Measurements from ENCODE around the gene MAOA.

The MAOA gene

DNA sequence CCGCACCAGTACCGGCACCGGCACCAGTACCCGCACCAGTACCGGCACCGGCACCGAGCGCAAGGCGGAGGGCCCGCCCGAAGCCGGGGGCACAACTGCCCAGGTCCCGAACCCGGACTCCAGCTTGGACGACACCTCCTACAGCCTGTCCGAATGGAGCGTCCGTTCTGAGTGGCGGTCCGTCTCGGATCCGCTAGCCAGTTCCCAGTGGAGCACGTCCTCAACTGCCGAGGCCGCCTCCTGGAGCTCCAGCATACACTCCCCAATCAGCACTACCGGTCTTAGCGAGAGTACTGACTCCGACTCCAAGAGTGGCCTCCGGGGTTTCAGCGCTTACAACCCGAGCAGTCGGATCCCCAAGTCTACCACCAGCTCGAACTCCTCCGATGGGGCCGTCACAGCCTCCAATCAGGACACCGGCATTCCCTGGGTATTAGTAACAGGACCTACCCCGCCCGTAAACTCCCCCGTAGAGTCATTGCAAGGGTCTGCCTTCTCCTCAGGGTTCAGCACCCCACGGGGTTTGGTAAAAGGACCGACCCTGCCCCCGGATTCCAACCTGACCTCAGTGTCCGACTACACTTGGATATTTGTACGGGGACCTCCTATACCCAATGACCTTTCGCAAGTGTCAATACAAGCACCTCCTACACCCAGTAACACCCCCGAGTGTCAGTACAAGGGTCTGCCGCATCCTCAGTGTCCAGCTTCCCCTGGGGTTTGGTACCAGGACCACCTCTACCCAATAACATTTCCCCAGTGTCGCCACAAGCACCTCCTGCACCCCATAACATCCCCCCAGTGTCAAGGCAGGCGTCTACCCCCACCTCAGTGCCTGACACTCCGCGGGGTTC lies 721 bp upstream of the MAOA start:
- Histone ChIP-seq H3K4me3 (ENCODE audit: low read depth, low read length) (peak overlapping the region; percentile 47), H3K9me3 (no peaks in the 10 kb centered on the region), H3K36me3 (no peaks in the 10 kb centered on the region), H3K27me3 (no peaks in the 10 kb centered on the region; the same call in 1 of the 2 replicates), H3K4me1 (no peaks in the 10 kb centered on the region)
- peak; percentile 17 for DNase-seq
- no peak for TF ChIP-seq CTCF (IDR thresholded peaks at IDR 0.05; ENCODE audit: low read depth, low read length)

GRCh38 chrX:43657671-43658070 lies 1.6 kb downstream of the MAOA start:
- Histone ChIP-seq H3K9me3 (no peaks in the 10 kb centered on the region), H3K27me3 (no peaks in the 10 kb centered on the region; the same call in 1 of the 2 replicates), H3K36me3 (no peaks in the 10 kb centered on the region), H3K4me3 (ENCODE audit: low read depth, low read length) (no peak overlapping the region), H3K4me1 (no peaks in the 10 kb centered on the region)
- no peak for TF ChIP-seq CTCF (IDR thresholded peaks at IDR 0.05; ENCODE audit: low read depth, low read length)
- DNase-seq: no peak

GRCh38 chrX:43661521-43662240 lies 5.6 kb downstream of the MAOA start:
- no peak for DNase-seq
- H3K27me3 ChIP-seq: no peaks in the 10 kb centered on the region
- no peak overlapping the region for H3K4me3 ChIP-seq (ENCODE audit: low read depth, low read length)

DNA sequence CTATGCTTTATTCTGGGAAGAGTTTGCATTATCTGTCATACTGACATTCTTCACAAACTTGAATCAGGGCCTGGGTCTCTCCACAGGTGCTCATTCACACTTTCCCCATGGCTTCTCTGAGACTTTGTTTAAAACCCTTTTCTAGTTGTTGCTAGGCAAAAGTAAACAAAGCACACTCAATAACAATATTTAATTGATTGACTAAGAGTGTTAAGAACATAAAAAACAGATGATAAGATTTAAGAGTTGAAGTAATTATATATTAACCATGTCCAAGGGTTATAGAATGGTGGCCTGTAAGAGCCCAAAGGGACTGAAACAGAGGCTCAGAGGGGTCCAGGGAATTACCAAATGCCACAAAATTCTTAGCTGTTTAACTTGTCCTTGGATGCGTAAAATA lies 7.1 kb downstream of the MAOA start:
- Histone ChIP-seq H3K9me3 (no peaks in the 10 kb centered on the region), H3K4me1 (no peaks in the 10 kb centered on the region), H3K4me3 (ENCODE audit: low read depth, low read length) (no peak overlapping the region), H3K27me3 (no peaks in the 10 kb centered on the region), H3K36me3 (no peaks in the 10 kb centered on the region)
- TF ChIP-seq CTCF (IDR thresholded peaks at IDR 0.05; ENCODE audit: low read depth, low read length): no peak
- no peak for DNase-seq

More at GRCh38 chrX:43661521-43662240, 5.6 kb downstream of the MAOA start:
- TF ChIP-seq CTCF (IDR thresholded peaks at IDR 0.05; ENCODE audit: low read depth, low read length): no peak
- H3K36me3 ChIP-seq: no peaks in the 10 kb centered on the region
- no peaks in the 10 kb centered on the region for H3K9me3 ChIP-seq
- H3K4me1 ChIP-seq: no peaks in the 10 kb centered on the region

DNA sequence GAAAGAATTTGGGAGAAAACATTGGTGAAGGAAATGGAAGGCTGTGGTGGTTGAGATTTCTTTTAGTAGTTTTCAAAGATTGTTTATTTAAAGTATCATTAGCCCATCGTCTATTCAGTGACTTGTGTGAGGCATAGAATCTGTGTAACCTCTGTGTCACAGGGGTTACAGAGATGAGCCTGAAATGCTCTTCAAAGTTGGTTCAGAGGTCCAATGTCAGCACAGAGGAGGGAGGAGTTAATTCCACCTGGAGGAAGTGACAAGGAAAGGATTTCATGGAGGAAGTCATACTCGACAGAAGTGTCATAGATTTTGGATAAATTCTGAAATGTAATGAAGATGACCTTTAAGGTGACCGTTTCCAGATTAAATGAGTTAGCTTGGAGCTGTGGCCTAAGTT lies 8.2 kb downstream of the MAOA start:
- Histone ChIP-seq H3K9me3 (no peaks in the 10 kb centered on the region), H3K4me1 (no peaks in the 10 kb centered on the region), H3K4me3 (ENCODE audit: low read depth, low read length) (no peak overlapping the region), H3K27me3 (no peaks in the 10 kb centered on the region), H3K36me3 (no peaks in the 10 kb centered on the region)
- DNase-seq: no peak
- TF ChIP-seq CTCF (IDR thresholded peaks at IDR 0.05; ENCODE audit: low read depth, low read length): no peak

DNA sequence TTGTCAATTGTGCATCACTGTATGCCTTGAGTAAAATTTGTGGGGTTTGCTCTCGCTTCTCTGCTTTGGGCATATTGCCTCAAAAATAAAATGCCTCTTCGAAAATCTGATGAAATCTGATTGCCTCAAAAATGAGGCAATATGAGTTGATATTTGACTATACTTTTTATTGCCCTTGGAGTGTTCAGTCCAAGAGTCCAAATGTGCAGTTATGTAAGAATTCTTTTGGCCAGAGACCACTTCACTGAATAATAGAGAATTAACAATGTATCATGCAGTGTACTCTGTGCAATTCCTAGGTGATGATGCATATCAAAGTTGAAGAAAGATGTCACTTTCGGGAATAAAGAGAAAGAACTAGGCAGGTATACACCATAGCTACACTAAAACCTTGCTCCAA lies 8.6 kb downstream of the MAOA start:
- no peaks in the 10 kb centered on the region for H3K4me1 ChIP-seq
- TF ChIP-seq CTCF (IDR thresholded peaks at IDR 0.05; ENCODE audit: low read depth, low read length): no peak
- no peak overlapping the region for H3K4me3 ChIP-seq (ENCODE audit: low read depth, low read length)

More for the DNA sequence above, 8.6 kb downstream of the MAOA start:
- H3K27me3 ChIP-seq: no peaks in the 10 kb centered on the region
- no peak for DNase-seq
- H3K9me3 ChIP-seq: no peaks in the 10 kb centered on the region
- H3K36me3 ChIP-seq: no peaks in the 10 kb centered on the region
